Right kidney (tissue), 9 donors: ENCODE results near the gene TRIM4.
"Not testable (repeated sequence)": the region's sequence is repeated elsewhere in the genome, so short reads cannot be mapped to it uniquely, and the experiment has no call there.

Experiments used
- DNase-seq: peaks from one replicate; pipeline ENCODE4 v3.0.0-alpha.2; 2016
- long read RNA-seq, 8 donors: transcript quantifications; one replicate each; lab custom pipeline, GENCODE V29; 2026

The TRIM4 gene, protein sequence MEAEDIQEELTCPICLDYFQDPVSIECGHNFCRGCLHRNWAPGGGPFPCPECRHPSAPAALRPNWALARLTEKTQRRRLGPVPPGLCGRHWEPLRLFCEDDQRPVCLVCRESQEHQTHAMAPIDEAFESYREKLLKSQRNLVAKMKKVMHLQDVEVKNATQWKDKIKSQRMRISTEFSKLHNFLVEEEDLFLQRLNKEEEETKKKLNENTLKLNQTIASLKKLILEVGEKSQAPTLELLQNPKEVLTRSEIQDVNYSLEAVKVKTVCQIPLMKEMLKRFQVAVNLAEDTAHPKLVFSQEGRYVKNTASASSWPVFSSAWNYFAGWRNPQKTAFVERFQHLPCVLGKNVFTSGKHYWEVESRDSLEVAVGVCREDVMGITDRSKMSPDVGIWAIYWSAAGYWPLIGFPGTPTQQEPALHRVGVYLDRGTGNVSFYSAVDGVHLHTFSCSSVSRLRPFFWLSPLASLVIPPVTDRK
- long read RNA-seq, donor 1, transcript TRIM4-201 (6 exons, 3,374 nt): major isoform, 5 of 5 reads
- long read RNA-seq, donor 1, partial matches to known transcripts: 0 of 5 reads
- long read RNA-seq, donor 1, other reads (novel, unspliced or antisense): 0 of 5 reads
- long read RNA-seq, donor 2, partial matches to known transcripts: 0 of 2 reads
- long read RNA-seq, donor 2, other reads (novel, unspliced or antisense): 0 of 2 reads
- long read RNA-seq, donor 3, partial matches to known transcripts: 0 of 4 reads
- long read RNA-seq, donor 3, other reads (novel, unspliced or antisense): 0 of 4 reads
- long read RNA-seq, donor 4, transcript TRIM4-201 (6 exons, 3,374 nt): major isoform, 9 of 10 reads
- long read RNA-seq, donor 4, partial matches to known transcripts: 0 of 10 reads
- long read RNA-seq, donor 4, other reads (novel, unspliced or antisense): 0 of 10 reads
- long read RNA-seq, donor 5, partial matches to known transcripts: 0 of 4 reads
- long read RNA-seq, donor 5, other reads (novel, unspliced or antisense): 0 of 4 reads
- long read RNA-seq, donor 6, partial matches to known transcripts: 0 of 4 reads
- long read RNA-seq, donor 6, other reads (novel, unspliced or antisense): 0 of 4 reads
- long read RNA-seq, donor 7, transcript TRIM4-201 (6 exons, 3,374 nt): major isoform, 6 of 8 reads
- long read RNA-seq, donor 7, partial matches to known transcripts: 0 of 8 reads
- long read RNA-seq, donor 7, other reads (novel, unspliced or antisense): 0 of 8 reads
- long read RNA-seq, donor 8, transcript TRIM4-201 (6 exons, 3,374 nt): major isoform, 7 of 13 reads
- long read RNA-seq, donor 8, partial matches to known transcripts: 0 of 13 reads
- long read RNA-seq, donor 8, other reads (novel, unspliced or antisense): 5 of 13 reads

DNA sequence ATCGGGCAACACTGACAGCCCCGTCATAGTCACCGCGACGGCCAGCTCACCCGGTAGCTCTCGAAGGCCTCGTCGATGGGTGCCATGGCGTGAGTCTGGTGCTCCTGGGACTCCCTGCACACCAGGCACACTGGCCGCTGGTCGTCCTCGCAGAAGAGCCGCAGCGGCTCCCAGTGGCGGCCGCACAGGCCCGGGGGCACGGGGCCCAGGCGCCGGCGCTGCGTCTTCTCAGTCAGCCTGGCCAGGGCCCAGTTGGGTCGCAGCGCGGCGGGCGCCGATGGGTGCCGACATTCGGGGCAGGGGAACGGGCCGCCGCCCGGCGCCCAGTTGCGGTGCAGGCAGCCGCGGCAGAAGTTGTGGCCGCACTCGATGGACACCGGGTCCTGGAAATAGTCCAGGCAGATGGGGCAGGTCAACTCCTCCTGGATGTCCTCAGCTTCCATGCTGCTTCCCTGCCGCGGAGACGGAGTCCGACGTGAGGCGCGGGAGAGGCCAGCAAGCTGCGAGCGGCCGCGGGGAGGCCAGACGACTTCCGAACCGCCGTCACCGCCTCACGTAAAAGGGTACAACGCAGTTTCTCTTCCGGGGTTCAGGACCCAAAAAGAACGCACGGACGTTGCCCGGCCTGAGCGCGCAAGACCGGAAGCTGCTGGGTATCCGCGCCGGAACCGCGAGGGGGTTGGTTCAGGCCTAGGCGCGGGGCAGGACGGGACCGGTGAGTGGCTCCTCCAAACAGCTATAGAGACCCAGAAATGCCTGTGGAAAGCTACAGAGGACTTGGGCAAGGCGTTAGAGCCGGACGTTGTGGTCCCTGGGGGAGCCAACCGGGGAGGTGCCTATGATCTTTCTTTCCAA lies at the start of gene TRIM4:
TSS of gene TRIM4 (minus strand) at position 572 of the 855 bp plus-strand sequence. CDS start at position 443, 129 bp downstream.
- peak; percentile 94 for DNase-seq

DNA sequence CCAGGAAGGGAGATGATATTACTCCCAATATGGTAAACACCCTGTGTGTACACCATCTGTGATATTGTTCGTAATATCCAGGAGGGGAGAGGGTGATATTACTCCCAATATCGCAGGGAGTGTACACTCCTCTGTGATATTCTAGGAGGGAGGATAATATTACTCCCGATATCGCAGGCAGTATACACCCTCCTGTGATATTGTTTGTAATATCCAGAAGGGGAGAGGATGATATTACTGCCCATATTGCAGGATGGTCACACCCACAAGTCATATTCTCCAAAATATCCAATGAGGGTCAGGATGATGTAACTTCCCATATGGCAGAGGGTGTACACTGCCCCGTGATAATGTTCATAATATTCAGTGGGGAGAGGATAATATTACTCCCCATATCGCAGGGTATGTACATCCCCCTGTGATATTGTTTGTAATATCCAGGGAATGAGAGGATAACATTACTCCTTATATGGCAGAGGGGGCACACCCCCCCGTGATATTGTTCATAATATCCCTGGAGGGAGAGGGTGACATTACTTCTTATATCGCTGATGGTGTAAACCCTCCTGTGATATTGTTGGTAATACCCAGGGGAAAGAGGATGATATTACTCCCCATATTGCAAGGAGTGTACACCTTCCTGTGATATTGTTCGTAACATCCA lies 39.4 kb upstream of the TRIM4 start:
- no peak for DNase-seq

DNA sequence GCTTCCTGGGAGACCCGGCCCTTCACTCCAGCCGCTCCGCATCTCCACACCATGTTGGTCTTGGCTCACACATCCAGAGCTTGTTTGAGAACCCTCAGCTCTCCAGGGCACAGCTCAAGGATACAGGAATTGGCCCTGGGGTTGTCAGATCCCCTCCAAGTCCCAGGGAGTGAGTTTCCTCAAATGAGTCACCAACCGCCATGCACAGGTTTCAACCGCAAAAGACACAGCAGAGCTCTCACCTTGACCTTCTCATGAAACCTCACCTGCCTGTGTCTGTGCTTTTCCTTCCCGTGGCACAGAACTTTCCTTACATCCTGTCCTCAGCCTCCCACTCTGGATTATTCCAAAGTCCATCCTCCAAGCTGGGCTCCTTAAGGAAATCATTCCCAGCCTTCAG lies 35.9 kb upstream of the TRIM4 start:
- DNase-seq: no peak

DNA sequence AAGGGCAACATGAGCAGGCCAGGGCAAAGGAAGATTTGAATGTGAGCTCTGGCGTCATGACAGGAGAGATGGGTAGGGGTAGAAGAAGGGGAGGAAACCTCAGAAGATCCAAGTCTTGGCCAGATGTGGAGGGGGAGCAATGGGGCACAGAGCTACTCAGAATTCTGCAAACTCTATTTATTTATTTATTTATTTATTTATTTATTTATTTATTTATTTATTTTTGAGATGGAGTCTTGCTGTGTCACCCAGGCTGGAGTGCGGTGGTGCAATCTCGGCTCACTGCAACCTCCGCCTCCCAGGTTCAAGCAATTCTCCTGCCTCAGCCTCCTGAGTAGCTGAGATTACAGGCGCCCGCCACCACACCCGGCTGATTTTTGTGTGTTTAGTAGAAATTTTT lies 35.3 kb upstream of the TRIM4 start:
- DNase-seq: not testable (repeated sequence)

DNA sequence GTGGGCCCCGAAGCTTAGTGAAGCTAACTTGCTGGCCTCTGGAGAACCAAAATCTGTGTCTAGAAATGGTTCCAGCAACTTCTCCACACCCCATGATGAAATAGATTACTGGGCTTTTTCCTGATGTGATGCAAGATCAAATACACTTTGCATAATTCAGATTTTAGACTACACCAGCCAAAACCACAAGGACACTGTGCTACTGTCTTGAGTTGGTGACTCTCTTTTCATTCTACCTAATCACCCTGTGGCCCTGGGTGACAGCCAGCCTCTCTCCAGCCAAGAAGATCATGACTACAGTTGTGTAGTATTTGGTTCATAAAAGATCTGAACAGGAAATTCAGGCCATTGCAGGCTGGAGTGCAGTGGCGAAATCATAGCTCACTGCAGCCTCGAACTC lies 34.3 kb upstream of the TRIM4 start:
- DNase-seq: no peak

DNA sequence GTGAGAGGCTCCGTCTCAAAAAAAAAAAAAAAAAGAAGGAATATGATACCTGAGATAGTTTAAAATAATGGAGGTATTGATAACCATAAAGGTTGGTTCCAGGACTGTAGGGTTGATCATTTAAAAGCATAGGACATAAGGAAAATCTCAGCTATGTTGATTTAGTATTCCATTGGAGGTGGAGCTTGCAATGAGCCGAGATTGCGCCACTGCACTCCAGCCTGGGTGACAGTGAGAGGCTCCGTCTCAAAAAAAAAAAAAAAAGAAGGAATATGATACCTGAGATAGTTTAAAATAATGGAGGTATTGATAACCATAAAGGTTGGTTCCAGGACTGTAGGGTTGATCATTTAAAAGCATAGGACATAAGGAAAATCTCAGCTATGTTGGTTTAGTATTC lies 33.3 kb upstream of the TRIM4 start:
- DNase-seq: not testable (repeated sequence)

DNA sequence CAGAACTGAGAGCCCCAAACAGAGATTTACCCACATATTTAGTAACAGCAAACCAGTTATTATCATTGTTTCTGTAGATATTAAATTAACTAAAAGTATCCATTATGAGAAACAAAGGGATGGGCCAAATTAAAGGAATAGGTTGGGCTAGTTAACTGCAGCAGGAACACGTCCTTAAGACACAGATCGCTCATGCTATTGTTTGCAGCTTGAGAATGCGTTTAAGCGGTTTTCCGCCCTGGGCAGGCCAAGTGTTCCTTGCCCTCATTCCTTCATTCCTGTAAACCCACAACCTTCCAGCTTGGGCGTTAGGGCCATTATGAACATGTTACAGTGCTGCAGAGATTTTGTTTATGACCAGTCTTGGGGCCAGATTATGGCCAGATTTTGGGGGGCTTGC lies 31.5 kb upstream of the TRIM4 start:
- DNase-seq: not testable (repeated sequence)

DNA sequence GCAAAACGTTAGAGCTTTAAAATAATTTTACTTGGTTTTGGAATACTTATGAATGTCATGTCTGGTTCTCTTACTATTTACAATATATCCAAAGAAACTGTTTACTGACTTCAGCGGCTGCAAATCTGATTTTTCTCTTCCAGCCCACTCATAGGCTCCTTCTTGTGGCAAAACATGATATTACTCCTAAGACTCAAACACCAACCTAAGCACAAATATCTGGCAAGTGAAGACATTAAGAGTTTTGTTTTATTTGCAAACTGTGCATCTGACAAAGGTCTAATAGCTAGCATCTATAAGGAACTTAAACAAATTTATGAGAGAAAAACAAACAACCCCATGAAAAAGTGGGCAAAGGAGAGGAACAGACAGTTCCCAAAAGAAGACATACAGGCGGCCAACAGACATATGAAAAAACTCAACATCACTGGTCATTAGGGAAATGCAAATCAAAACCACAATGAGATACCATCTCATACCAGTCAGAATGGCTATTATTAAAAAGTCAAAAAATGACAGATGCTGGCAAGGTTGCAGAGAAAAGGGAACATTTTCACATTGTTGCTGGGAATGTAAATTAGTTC lies 30.4 kb upstream of the TRIM4 start:
- DNase-seq: no peak

DNA sequence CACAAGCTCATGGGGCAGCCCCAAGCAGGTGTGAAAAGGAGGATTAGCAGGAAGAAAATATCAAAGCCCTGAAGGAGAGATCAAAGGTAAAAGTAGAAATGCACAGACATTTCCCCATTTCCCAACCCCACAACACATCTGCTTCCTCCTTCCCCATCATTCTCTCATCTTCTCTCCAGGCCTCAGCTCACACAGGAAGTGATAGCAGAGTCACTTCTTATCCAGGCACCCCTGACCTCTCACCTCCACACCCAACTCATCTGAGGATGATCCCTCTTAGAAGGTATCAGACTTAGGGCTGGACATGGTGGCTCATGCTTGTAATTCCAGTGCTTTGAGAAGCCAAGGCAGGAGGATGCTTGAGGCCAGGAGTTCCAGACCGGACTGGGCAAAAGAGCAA lies 28.3 kb upstream of the TRIM4 start:
- no peak for DNase-seq

DNA sequence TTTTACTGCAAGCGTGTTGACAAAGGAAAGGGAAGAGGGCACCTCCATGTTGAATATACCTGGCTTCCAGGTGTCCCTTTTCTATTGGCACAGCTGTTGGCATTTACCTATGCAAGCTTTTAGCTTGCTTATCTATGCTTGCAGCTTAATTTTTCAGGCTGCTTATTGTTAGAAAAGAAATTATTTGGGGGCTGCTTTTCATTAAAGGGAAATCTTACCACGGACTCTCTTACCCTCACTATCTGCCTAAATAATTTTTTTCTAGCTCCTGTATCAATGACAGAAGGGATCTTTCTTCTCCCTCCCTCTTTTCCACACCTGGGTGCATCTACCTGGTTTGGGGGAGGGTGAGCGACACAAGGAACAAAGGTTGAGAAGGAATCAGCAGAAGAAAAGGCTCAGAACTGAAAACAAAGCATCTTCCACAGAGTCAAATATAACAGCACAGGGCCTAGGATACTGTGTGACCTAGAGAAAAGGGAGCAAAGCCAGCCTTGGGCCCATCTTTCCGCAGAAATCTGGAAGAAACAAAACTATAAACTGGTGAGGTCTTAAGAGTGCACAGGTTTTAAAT lies 25.3 kb upstream of the TRIM4 start:
- DNase-seq: no peak

DNA sequence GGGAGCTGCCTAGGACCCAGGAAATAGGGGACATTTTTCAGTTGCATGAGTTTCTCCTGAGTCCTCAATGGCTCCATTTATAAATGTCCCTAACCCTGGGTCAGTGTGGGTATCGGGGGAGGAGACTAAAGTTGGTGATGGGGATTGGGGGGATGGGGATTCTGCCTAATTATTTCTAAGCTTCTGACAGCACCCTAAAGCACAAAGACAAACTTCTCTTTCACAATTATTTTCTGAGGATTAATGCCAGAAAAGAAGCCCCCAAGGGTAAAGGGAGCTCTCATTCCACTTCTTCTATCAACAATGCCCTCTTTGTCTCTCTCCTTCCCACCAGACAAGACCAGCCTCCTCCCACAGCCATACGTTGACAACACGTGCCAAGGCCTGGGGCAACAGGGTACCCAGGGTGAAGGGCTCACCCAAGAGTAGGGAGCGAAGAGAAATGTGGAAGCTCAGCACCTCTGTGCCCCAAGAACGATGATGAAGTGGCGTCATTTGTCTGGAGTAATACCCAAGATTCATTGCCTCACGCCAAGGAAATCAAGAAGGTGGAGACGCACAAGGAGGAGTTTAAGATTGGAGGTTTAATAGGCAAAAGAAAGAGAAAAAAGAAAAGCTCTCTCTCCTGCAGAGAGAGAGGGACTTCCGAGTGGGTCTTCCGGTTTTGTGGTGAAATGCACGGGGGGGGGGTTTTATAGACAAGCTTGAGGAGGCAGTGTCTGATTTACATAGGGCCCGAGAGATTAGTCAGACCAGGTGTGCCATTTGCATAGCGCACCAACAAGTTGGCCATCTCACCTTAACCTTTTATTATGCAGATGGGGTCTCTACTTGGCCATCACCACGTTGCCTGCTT lies 24.5 kb upstream of the TRIM4 start:
- DNase-seq: no peak

DNA sequence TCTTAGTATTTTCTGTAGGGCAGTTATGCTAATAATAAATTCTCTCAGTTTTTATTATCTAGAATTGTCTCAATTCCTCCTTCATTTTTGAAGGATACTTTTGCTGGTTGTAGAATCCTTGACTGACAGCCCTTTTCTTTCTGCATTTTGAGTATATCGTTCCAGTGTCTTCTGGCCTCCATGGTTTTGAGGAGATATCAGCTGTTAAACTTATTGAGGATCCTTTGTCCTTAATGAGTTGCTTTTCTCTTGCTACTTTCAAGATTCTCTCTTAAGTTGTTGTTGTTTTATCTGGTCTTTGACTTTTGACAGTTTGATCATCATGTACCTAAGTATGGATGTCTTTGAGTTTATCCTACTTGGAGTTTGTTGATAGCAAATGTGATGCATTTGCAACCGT lies 19.0 kb upstream of the TRIM4 start:
- DNase-seq: no peak

DNA sequence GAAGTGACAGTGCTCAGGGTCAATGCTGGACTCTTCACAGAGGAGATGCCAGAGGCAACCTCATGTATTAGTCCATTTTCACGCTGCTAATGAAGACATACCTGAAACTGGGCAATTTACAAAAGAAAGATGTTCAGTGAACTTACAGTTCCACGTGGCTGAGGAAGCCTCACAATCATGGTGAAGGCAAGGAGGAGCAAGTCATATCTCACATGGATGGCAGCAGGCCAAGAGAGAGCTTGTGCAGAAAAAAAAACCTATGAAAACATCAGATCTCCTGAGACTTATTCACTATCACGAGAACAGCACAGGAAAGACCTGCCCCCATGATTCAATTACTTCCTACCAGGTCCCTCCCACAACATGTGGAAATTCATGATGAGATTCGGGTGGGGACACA lies 15.7 kb upstream of the TRIM4 start:
- DNase-seq: not testable (repeated sequence)

DNA sequence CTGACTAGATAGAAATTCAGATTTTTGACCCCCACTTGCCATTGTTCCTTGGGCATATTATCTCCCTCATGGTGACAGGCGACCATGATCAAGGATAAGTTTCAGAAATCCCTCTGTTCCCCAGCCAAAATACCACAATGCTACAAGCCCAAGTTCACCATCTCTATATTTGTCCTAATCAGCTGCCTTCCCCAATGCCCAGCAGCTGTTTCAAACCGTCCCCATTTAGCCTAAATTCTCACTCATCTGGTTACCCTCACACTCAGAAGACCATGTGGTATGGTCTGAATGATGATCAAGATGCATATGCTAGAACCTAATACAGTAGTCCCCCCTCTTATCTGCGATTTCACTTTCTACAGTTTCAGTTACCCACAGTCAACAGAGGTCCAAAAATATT lies 11.0 kb upstream of the TRIM4 start:
- DNase-seq: no peak

DNA sequence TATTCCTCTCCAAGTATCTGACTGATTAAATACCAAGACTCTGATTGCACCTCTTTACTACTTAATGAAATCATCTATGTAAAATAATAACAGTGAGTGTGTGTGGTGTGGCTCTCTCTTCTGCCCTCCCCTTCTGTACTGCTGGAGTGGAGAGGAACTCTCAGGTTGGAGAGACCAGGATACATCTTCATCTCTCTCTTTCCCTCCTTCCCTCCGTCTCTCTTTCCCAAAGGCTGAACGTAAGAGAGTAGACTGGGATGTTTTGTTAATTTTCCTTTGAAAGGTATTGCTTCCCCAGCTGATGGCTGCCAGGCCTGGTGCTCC lies 10.4 kb upstream of the TRIM4 start:
- DNase-seq: no peak

DNA sequence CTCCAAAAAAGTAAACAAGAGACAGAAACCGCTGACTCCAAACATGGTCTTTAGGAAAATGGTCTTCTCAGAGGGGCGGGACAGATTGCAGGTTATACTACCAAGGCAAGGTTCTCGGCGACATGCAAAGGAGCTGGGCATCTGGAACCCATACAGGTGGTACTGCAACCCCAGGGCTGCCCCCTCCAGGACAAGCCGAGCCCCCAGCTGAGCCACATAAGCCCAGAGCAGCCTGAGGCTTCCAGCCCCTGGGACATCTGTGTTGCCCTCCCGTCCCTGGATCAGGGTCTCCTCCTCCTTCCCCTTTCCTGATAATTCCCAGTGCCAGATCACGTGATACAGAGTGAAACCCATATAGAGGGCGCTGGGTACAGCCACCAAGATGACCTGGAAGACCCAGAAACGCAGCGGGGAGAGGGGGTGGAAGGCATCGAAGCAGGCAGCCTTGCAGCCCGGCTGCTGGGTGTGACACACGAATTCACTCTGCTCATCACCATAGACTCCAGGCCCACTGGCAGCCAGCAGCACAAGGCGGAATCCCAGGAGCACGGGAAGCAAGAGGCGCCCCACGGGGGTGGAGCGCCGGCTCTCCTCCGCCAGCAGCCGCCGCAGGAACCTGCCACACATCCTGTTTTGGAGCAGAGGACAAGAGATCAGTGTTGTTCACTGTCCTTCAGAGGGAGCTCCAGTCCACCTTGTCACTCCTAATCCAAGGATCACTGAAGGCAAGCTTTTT lies 9.8 kb upstream of the TRIM4 start, which contains the start of gene GJC3:
TSS of gene GJC3 (minus strand) at position 627 of the 736 bp plus-strand sequence. CDS start at position 627, 0 bp downstream.
- peak; percentile 54 for DNase-seq

DNA sequence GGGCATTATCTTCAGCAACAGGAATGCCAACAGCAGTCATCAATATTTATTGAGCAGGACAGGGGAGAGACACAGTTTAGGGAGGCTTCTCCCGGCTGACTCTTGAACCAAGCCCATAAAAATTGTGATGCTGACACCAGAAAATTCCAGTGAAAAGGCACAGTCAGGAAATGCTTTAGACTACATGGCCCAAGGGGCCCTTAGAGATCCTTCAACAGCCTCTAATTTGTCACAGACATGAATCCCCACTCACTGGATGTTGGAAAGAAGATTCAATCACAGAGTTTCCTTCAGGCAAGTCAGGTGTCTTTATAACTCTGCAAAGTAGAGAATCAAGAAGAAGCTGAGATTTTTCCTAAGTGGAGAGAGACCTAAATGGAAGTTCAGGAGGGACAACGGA lies 8.9 kb upstream of the TRIM4 start:
- no peak for DNase-seq

DNA sequence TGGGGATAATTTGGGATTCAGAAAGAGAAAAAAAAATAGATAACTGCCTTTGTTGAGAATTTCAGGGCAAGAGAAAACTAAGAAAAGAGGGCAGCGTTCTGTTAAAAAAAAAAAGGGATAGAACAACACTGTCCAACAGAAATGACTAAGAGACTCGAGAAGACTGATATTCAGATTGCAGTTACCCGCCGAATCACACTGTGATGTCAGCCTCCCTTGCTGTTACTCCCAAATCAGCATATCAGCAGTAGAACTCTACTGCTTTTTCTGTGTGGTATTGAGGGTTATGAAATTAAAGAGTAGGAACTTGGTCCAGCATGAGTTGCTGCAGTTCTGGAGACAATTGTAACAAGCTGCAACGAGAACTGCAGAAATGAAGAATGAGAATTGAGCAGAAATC lies 8.2 kb upstream of the TRIM4 start:
- no peak for DNase-seq
